ENCODE measurements around the gene MSANTD4. TPM values are rescaled to one million over a fixed set of nuclear protein-coding genes. Genes with fewer than 3 reads are reported as not detected.
A peak's percentile ranks its signal among the peaks of the same experiment; 100 is the strongest.
"Not testable (repeated sequence)": the region's sequence is repeated elsewhere in the genome, so short reads cannot be mapped to it uniquely, and the experiment has no call there.

The MSANTD4 gene
- total RNA-seq (2014; rRNA removed; shearing (Covaris generic)) = 0.06 TPM in 1 of 2 replicates, not detected in the other
- 0.26 TPM in 1 of 2 replicates, not detected in the other for polyA plus RNA-seq (2015; cell fraction: cytosol; rRNA removed)
- polyA plus RNA-seq (2015; cell fraction: nucleus; rRNA removed) = 0.29 TPM in 1 of 2 replicates, not detected in the other

DNA sequence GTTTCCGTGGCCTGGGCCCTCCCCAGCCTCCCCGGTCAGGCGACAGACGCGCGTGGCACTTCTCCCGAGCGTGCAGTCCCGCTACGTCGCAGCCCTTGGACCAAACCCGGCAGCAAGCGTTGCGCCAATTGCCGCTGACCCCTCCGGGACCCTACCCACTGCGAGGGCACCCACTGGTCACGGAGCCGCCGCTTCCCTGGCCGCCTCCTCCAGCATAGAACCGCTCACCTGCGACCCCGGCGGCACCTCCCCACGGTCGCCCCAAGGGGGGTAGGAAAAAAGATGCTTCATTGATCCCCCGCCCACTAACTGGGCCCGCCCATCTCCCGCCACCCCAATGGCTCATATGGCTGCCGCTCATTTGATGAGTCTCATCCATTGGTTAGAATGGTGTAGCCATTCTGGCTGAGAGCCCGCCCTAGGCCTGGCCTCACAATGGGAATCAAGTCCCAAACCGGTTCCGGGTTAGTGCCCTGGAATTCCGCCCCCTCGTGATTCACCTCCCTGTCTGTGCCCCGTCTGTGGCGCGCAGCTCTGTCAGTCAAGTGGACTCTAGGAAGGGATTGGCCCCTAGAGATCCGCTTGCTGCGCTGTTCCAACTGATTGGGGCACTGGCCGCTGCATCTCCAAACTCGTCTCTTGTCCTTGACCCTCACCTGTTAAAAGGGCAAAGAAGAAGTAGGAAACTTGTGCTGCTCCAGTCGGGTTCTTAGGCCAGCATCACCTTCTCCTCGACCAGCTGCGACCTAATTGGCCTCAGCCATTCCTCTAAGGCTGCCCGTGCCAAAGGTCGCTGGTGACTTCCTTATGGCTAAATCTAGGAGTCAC is at the start of gene MSANTD4:
Gene MSANTD4 (minus strand): TSS at position 274 of the 828 bp plus-strand sequence. CDS start 11,323 bp downstream, outside the sequence.
- no peak for DNase-seq (ENCODE audit: low read depth)

- no peak for DNase-seq (ENCODE audit: low read depth)
Measured at GRCh38 chr11:106070606-106071005, 48.6 kb upstream of the MSANTD4 start.

DNA sequence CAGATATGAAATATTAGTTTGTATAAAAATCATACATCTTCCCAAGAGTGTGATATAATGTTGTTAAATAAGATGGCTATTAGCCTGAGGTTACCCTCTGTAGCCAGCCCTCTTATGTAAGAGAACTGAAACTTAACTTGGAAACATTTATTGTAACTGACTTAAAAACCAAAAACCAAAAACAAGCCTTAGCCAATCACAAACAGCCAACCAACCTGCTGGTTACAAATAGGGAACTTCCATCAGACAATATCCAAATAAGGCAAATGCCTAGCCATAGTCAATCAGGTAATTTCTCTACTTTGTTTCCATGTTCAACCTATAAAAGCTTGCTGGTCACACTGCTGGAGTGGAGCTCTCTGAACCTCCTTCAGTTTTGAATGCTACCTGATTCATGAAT is 41.0 kb upstream of the MSANTD4 start:
- no peak for DNase-seq (ENCODE audit: low read depth)

DNA sequence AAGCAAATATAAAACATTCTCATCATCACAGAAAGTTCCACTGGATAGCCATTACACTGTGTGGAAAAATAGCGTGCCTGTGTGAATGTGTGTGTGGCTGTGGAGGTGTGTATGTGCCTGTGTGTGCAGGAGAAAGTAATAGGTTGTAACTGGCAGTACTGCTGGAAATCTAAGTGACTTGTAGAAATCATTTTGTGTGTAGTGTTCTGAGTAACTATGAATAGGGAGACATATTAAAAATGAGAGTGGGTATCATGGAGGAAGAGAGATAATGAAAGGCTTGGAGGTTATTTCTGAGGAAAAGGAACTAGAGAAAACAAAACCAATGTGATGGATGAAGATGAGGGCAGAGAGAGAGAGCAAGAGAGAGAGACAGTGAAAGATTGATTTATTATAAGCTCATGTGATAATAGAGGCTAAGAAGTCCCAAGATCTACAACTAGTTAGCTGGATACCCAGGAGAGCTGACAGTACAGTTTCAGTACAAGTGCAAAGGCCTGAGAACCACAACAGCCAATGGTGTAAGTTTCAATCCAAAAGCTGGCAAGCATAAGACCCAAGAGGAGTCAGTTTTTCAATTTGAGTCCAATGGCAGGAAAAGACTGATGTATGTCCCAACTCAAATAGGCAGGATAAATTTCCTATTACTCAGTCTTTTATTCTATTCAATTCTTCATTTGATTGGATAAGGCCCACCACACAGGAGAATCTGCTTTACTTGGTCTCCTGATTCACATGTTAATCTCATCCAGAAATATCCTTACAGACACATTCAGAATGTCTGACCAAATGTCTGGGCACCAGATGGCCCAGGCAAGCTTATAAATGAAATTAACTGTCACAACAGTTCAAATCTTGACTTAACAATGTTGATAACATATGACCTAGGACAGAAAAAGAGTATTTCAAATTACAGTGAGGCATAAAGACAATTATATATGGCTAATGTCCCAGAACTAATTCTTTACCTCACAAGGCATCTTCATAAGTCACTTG is 40.2 kb upstream of the MSANTD4 start:
- no peak for DNase-seq (ENCODE audit: low read depth)

DNA sequence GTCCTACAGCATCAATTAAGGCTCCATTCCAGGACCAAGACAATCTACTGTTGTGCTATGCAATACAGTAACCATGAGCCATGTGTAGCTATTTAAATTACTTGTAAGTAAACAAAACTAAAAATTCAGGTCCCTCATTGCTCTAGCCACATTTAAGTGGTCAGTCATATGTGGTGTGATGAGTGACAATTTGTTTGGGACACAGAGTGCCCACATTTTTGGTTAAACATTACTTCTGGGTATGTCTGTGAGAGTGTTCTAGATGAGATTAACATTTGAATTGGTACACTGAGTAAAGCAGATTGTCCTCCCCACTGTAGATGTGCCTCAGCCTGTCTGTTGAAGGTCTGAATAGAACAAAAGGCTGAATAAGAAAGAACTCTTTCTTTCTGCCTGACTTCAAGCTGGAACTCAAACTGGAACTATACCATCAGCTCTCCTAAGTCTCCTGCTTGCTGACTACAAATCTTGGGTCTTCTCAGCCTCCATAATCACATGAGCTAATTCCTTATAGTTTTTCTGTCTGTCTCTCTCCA is 39.3 kb upstream of the MSANTD4 start:
- DNase-seq (ENCODE audit: low read depth) = no peak

DNA sequence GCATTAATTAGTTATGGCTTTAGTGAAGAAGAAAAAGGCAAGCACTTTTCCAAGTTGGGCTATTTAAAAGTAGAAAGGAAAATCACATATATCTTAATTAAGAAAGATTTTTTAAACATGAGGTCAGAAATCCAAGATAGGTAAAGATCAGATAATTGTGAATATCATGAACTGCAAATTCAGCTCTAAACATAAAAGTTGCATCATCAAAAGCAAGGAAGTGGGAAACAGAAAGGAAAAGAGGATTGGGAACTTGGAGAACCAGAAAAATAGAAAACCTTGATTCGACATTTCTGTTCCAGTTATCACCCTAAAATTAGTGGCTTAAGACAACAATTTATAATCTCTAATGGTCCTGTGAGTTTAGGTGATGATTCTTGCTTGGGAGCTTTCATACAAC is 37.6 kb upstream of the MSANTD4 start:
- no peak for DNase-seq (ENCODE audit: low read depth)

DNA sequence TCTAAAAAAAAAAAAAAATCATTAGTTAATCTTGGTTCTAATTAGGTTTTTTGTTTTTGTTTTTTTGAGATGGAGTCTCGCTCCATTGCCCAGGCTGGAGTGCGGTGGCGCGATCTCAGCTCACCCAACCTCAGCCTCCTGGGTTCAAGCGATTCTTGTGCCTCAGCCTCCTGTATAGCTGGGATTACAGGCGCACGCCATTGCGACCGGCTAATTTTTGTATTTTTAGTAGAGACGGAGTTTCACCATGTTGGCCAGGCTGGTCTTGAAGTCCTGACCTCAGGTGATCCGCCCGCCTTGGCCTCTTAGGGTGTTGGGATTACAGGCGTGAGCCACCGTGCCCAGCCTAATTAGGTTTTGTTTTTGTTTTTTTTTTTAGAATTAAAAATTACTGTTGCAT is 36.3 kb upstream of the MSANTD4 start:
- DNase-seq (ENCODE audit: low read depth) = not testable (repeated sequence)

DNA sequence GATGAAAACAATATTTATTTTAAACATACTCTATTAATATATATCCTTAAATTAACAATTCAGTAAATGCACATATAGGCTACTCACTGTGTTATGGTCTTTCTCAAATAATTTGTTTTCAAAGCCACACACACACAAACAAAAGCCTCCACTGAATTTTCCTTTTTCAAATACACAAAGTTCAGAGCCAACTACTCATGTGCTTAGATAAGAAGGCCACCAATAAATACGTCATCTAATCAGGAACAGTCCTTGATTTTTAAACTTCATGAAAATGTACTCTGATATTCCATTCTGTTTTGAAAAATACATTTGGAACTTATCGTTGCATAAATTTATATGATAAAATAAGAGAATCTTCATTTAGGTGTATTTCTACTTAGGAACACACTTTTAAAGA is 29.1 kb upstream of the MSANTD4 start:
- no peak for DNase-seq (ENCODE audit: low read depth)

DNA sequence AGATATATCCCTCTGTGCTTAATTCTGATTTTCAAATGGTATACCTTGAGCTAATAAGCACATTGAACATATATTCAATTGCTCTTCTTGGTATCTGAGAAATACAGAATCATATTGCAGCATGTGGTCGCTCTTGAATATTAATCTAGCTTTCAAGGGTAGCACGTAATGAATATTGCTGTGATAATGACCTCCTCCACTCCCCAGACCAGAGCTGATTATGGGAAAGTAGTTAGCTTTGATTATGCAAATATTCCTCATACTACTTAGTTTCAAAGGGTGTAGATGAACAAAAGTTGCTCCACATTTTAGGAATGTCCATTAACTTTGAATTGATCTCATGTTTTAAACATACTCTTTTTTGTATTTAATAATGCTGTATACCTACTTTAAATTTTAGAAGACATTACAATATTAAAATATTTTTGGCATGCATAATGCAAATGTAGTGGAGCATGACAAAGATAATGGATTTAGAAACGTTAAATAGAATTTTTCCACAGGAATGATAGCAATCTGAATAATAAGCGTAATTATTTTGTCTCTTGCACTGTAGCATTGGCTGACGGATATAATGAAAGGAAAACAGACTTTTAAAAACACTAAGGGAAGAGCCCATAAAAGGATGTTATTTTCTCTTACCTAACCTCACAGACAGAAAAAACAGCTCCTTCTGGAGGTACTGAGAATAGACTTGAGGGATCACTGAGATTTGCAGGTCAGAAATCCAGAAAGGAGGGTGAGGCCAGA is 27.9 kb upstream of the MSANTD4 start:
- no peak for DNase-seq (ENCODE audit: low read depth)

GRCh38 chr11:106047631-106048030 is 25.6 kb upstream of the MSANTD4 start:
- DNase-seq (ENCODE audit: low read depth) = no peak

DNA sequence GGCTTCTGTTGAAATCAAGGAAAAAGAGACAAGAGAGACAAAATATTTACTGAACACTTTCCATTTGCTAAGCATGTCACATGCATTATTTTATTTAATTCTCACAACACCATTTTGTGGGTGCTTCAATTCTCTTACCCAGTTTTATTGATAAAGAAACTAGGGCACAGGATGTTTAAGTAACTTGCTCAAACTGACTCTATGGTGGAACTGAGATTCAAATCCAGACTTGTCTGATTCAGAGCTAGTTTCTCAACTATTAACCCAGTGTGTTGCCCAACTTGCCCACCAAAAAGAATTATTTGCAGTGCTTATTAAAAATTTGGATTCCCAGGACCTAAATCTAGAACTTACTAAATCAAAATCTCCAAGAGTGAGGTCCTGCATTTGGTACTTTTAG is 21.5 kb upstream of the MSANTD4 start:
- DNase-seq (ENCODE audit: low read depth) = no peak

GRCh38 chr11:106032861-106033260 is 10.8 kb upstream of the MSANTD4 start:
- no peak for DNase-seq (ENCODE audit: low read depth)

- no peak for DNase-seq (ENCODE audit: low read depth)
Measured at GRCh38 chr11:106031936-106032335, 9.9 kb upstream of the MSANTD4 start.

DNA sequence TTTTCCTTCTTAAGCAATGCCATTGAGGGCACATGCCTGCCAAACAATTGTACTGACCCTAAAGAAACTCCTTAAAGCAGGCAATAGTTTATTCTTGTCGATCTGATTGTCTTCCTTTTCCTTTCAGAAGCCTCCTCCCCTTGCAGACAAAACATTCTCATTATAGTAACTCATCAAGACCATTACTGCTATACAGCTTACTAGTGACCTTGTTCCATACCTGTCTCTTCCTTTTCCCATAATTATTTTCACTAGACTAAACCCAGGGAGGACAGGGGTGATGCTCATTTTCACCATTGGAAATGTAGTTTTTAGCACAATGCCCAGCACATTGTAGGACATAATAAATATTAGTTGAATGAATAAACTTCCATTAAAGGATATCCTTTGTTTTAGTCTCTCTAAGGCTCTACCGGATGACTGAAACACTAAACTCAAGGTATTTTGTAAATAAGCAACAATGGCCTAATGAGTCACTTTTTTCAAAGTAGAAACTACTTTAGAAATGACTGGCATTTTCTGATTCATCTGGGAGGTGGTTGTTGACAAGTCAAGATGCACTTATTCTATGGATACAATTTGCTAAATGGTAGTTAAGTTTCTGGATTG is 9.3 kb upstream of the MSANTD4 start:
- peak; percentile 20 for DNase-seq (ENCODE audit: low read depth)

DNA sequence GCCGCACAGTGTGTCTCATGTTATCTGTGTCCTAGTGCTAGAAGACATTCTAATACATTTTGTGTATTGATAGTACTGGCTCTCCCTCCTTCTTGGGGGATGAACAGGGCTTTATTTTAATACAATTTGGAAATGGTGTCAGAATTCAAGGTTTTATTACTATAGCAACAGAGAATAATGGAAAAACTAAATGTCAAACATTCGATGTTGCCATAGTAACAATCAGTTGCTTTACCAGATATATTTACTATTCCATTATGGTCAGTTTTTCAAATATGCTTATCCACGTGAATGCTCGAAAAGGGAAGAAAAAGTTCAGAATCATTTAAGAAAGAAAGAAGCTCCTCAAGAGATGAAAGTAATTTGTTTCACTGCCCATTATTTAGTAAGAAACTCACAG is 8.6 kb upstream of the MSANTD4 start:
- DNase-seq (ENCODE audit: low read depth) = no peak

DNA sequence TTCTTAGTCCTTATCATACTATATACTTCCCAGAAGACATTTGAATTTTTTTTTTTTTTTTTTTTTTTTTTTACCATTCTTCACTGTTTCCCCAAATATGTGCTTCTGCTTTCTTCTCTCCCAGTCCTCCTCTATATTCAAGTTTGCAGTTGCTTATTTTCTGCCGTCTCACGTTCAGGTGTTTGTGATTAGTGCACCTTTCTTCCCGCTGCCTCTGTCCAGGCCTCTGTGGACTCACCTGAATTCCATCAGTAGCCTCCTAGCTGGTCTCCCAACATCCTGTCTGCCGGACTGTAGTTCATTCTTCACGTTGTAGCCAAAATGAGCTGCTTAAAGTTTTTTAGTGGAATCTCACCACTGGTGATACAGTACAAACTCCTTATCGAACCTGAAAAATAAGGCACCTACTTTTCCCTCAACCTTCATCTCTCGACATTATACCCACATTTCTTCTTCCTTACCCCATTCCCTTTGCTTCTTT is 795 bp upstream of the MSANTD4 start:
- no peak for DNase-seq (ENCODE audit: low read depth)

DNA sequence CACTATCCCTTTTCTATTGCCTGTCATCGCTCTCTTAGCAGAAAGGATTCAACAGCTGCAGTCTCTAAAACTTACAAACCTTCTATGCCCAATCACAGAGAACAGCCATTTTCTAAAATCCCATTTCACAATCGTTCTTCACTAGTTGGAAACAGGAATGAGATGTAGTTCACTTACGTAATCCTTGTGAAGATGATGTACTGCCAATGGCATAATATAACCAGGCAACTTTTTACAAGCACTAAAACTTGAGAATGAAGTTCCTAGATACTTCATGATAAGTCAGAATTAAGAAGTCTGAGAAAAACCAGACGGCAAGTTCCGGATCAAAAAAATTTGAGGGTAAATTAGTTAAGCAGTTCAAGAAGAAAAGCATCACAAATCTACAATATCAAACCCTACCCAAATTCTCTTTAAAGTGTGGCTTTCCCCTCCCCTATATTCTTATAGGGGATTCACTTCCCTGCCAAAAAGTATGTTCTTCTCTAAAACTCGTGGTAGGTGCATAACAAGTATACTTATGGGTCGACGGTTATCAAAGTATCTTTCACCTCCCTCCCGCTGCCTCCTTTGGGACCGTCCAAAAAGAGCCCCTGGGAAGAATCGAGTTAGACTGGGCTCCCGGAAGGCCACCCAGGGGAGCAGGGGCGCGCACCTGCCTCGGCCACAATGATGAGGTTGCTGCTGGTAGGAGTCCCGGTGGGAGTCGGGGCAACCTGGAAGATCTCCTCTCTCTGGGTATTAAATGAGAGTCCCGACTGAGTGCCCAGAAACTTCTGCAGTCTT is 666 bp downstream of the MSANTD4 start:
- no peak for DNase-seq (ENCODE audit: low read depth)

DNA sequence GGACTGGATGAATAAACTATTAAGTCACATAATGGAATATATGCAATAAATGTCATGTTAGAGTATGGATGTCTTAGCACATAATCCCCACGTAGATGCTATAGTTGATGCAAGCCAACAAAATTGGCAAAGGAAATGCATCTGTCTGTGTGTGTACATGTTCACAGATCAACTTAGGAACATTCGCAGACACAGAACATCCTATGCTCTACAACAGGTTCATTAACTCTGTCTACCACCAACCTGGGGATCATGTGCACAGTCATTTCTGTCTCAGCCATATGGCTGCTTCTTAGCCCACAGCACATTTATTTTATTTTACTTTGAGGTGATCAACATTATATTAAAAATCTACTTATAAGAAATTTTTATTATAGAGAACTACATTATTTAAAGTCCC is 4.9 kb downstream of the MSANTD4 start:
- DNase-seq (ENCODE audit: low read depth) = no peak

DNA sequence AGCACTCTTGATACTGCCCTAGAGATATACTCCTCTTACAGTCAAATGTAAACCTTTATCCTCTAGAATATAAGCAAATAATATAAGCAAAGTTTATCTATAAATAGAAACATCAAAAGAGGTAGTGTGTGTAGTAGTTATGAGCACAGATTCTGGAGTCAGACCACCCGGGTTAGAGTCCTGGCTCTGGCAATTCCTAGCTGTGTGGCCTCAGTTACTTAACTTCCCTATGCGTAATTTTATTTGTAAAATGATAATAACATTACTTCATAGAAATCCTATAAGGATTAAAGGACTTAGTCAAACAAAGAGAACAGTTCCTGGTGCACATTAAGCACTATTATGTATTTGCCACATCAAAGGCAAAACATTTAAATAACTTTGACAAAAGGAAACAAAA is 7.0 kb downstream of the MSANTD4 start:
- no peak for DNase-seq (ENCODE audit: low read depth)
